CD8-positive, alpha-beta T cell (primary cell): Measurements from ENCODE around the gene CT45A6. TPM values are rescaled to one million over a fixed set of nuclear protein-coding genes. Genes with fewer than 3 reads are reported as not detected.

Experiments used
- total RNA-seq, 46 experiments: library from RNA in 2 of 46; stranded (reverse) in 2 of 46; gene quantifications; one replicate each; pipeline ENCODE4 v1.2.3 and lab custom pipeline; 2021 to 2026

CT45A6 gene
- total RNA-seq, 2 experiments from 2014 or later = not detected

Other genes with a start within 250 kb of the CT45A6 start
- gene CT45A1, start 89.1 kb downstream of the CT45A6 start, total RNA-seq = not detected
- gene CT45A3, start 34.6 kb downstream of the CT45A6 start, total RNA-seq = not detected
- not detected for gene CT45A5, start 17.3 kb downstream of the CT45A6 start, total RNA-seq
- gene CT45A2, start 17.2 kb upstream of the CT45A6 start, total RNA-seq = not detected
- not detected for gene CT45A7, start 34.5 kb upstream of the CT45A6 start, total RNA-seq
- not detected for gene CT45A8, start 51.8 kb upstream of the CT45A6 start, total RNA-seq
- not detected for gene CT45A9, start 69.0 kb upstream of the CT45A6 start, total RNA-seq
- not detected for gene CT45A10, start 90.7 kb upstream of the CT45A6 start, total RNA-seq
- gene SAGE1, start 90.9 kb upstream of the CT45A6 start, total RNA-seq = not detected
- gene MMGT1, start 171.2 kb upstream of the CT45A6 start, total RNA-seq = 10 to 100 TPM; 35.0 to 35.6 TPM
- 10 to 100 TPM; 15.9 to 18.7 TPM for gene SLC9A6, start 182.6 kb upstream of the CT45A6 start, total RNA-seq